HG03159 (cell line): Measurements from ENCODE around the gene KPNA6.

Experiments used
- ATAC-seq: cut with Tn5 transposase; IDR thresholded peaks from one replicate; pipeline ENCODE4 v1.9.1; 2021; ENCODE audit warnings: mild to moderate bottlenecking, moderate library complexity; ENCODE audit not compliant: unreplicated experiment

The KPNA6 gene

GRCh38 chr1:32186077-32186476 lies 78.2 kb downstream of the KPNA6 start:
- no peak for ATAC-seq

DNA sequence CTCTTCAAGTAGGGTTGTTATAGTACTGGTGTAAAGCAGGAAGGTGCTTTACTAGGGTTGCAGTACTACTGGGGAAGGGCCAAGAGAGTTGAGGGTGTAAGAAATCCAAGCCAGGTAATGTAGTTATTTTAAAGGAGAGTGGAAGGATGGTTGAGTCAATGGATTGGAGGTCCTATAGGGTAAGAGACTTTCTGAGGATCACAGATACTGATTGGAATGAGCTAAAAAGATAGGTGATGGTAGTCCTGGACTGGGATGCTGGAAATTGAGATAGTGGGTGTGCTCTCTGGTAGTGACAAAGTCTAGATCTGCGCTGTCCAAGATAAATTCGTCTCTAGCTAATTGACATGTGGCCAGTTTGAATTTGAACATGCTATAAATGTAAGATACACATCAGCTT lies 78.6 kb downstream of the KPNA6 start:
- ATAC-seq, result no peak

- ATAC-seq, result no peak
Measured at GRCh38 chr1:32187850-32188249, 80.0 kb downstream of the KPNA6 start.

GRCh38 chr1:32192220-32192948 lies 84.5 kb downstream of the KPNA6 start:
- no peak for ATAC-seq

- ATAC-seq, result no peak
Measured at GRCh38 chr1:32194984-32195383, 87.1 kb downstream of the KPNA6 start.

DNA sequence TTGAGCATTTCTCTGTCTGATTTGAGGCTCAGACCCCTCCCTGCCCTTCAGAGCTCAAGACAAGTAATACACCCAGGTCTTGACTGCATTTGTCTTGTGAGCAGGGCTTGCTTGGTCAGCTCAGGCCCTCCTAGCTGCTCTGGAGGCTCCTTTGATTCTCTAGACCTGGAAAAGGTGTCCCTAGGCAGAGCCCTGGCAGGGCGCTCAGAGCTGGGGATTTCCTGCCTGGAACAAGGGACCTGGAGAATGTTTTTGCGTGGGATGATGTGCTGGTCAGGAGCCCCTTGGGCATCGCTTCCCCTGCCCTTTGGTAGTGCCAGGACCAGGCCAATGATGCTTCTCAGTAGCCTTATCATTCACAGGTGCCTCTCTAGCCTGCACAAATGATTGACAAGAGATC lies 87.7 kb downstream of the KPNA6 start:
- no peak for ATAC-seq

DNA sequence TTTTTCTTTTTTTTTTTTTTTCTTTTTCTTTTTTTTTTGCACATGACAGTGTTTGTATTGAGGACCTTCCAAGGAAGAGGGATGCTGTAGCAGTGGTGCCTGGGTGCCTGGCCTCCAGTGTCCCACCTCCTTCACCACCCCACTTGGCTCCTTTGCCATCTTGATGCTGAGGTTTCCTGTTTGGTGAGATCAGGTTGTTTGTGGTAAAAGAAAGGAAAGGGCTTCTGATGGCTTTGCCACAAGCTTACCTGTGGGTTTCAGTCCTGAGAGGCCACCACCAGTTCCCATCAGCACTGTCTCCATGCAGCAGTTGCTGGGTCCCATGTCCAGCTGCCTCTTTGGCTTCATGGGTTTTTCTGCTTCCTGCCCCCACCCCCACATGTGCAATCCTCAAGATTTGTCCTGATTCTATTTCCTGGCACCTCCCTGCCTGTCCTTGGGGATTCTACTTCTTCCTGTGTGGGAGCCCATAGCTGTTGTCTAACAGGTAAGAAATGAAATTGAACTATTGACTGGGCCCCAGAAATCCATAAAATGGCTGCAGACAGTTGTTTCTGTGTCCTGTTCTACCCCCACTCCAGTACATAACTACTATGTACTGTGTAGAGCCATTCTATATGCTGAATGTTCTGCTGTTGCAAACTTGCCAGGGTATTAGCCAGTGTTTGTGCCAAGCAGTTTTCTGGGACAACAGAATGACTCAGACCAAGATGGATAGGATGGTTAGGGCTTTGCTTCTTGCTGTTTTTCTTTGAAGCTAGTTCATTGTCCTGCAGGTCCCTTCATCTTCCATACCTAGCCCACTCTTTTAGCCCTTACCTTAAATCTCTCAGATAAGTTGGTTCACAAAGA lies 88.3 kb downstream of the KPNA6 start:
- ATAC-seq, result no peak

DNA sequence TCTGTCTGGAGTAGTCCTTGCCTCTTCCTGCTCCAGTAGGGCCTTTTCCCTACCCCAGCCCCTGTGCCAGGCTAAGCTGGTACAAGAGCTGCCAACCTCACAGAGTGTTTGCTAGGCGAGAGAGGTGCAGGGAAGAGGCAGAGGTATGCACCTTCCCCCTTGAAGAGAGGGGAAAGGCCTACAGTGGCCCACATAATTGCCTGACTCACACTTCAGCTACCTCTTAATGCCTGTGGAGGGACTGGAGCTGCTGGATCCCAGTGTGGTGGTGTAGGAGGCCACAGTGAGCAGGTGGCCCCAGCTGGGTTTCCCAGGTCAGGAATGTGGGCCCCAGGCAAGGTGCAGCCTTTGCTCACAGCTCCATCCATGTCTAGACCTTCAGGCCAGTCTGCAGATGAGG lies 89.2 kb downstream of the KPNA6 start:
- ATAC-seq, result no peak

DNA sequence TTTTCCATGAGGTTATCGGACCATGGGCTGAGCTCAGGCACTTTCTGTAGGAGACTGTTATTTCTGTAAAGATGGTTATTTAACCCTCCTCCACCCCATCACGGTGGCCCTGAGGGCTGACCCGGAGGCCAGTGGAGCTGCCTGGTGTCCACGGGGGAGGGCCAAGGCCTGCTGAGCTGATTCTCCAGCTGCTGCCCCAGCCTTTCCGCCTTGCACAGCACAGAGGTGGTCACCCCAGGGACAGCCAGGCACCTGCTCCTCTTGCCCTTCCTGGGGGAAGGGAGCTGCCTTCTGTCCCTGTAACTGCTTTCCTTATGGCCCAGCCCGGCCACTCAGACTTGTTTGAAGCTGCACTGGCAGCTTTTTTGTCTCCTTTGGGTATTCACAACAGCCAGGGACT lies 90.0 kb downstream of the KPNA6 start:
- ATAC-seq, result no peak

DNA sequence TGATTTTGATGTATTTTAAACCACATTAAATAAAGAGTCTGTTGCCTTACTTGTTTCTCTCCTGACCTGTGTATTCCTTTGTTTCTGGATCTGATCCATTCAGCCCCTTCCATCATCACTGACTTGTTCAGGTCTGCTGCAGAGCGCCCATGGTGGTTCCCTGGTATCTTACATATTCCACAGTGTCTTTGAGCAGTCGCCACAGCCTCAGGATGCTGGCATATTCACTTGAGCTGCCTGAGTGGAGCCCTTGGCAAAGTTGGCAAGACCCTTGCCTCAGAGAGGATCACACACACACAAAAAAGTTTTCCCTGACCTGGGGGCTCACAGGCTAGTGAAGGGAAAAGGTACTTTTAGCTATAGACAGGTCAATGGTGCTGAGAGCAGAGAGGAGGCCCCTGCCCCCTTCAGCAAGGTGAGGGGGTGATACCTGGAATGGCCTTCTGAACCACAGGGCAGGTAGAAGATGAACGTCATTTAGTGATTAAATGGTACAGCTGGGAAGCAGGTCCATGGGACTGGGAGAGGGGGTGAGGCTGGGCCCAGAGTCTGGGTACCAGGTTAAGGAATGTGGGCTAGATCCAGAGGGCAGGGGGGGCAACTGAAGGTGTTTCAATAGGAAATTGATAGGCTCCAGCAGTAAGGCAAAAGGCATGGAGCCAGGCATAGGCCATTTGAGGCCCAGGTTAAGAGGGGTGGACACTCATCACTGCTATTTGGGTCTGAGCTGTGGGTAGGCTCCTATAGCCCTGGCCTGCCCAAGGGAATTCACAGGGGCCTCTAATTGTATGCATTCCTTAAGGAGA lies 90.6 kb downstream of the KPNA6 start:
- ATAC-seq, result no peak

- ATAC-seq, result no peak
Measured at GRCh38 chr1:32199043-32199716, 91.3 kb downstream of the KPNA6 start.

DNA sequence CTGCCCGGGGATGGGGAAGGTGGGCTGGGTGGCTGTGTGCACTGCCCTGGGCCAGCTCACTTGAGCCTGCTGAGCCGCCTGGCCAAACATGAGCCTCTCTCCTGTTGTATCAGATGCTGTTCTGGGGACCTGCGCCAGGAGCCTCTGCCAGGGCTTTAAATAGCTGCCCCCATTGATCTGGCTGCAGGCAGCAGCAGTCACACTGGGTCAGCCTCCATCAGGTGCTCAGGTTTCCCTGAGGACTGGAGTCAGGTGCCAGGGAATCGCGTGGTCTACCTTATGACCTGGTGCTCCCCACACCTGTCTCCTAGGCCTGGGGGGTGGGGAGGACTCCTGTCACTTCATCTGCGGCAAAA lies 91.8 kb downstream of the KPNA6 start:
- ATAC-seq, result no peak

DNA sequence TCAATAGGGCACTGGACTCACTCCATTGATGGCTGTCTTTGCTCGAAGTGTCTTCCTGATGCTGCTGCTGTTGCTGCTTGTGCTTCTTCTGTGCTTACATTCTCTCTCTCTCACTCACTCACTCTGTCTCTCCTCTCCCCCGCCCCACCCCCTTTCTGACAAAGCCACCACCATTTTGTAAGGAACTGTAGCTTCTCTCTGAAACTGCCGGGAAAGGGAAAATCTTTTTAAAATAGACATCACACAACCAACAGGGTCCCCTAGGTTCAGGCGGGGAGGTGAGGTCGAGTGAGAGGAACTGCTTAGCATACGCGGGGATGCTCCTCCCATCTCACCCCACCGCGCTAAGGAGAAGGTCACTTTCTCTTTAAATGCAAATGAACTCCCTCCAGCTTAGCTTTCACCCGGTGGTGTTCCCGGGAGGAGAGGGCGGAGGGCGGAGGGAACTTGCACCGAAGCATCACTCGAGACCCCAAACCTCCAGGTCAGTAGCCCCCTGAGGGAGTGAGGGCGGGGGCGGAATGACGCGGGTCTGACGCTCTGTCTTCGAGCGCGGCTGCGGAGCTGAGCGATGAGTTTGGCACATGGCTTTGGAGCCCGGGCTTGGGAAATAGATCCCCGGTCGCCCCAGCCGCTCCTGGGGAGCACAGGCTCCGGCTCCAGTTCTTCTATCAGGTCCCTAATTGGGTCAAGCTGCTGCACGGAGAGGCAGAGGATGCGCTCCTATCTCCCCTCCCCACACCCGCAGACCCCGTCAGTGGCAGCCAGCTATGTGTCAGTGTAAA lies 92.6 kb downstream of the KPNA6 start, which contains the start of gene CCDC28B:
Gene CCDC28B, plus strand, starts transcription at position 370 of the 785 bp plus-strand sequence. CDS start 1,341 bp downstream, outside the sequence.
- no peak for ATAC-seq

DNA sequence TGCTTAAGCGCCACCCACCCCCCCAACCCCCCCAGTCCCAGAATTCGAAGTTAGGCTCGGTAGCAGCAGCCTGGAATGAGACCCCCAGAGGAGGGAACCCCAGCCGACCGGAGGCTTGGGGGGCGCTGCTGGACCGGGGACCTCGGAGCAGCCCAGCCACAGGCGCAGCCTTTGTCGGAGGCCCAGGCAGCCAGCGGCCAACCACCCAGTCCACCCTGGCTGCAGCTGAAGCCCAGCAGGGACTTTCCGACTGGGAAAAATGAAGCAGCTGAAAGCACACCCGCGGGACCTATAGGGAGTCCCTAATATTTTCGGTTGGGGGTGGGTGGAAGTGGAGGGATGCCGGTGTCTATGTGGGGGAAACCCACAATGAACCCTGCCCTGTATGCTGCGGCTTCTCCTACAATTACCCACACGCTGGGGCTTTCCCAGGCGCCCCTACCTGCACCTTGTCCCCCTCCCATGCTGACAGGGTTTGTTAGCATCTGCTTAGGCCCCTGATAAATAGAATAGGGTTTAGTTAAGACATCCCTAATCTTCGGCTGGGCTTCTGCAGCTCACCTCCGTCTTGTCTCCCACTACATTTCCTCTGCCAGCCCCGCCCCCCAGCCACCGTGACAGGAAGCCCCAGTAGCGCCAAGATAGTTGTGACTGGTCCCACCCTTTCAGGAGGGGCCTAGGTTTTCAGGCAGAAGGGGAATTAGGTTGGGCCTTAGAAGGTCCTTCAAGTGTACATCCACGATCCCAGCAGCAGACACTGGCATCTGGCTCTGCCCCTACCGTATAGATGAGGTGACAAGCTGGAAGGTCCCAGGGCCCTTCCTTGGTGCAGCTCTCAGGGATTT lies 93.4 kb downstream of the KPNA6 start:
- ATAC-seq, result no peak

GRCh38 chr1:32204943-32205361 lies 97.1 kb downstream of the KPNA6 start:
- ATAC-seq, result no peak

DNA sequence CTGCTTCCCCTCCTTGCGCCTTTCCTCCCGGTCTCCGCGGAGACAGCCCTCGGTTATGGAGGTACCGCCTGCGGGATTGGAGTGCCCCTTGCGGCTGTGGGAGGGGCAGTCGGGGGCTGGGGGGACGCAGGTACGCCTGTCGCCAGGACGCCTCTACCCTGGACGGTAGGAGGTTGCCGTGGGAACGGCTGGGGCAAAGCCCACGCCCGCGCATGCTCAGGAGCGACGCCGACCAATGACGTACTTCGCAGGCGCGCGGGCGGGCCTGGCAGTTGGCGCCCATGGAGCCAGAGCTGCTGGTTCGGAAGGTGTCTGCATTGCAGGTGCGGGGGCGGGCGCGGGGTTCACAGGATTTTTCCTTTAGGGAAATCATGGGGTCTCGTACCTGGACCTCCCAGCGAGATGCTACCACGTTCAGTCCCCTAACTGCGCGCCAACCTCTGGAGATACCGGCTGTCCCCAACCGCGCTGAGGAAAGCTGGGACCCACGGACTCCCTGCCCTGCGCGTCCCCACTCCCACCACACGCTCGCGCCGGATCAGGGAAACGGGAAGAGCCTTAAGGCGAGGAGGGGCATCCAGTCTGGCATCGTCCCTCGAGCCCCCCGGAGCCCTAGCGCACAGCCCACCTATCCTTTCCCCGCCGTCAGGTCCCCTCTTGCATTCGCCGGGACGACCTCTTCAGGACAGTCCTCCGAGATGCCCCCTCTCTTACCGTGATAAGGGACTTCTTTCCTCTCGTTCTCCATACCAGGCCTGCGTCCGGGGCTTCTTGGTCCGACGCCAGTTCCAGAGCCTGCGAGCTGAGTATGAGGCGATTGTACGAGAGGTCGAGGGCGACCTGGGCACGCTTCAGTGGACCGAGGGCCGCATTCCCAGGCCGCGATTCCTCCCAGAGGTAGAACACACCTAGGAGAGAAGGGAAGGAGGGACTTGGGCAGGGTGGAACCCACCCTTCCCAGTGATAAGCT lies 97.8 kb downstream of the KPNA6 start, which contains the start of gene IQCC:
Gene IQCC, plus strand, starts transcription at position 271 of the 970 bp plus-strand sequence. Its CDS starts 11 bp downstream, at position 282.
- ATAC-seq, result peak; percentile 59

GRCh38 chr1:32208469-32208868 lies 100.6 kb downstream of the KPNA6 start:
- ATAC-seq, result no peak

DNA sequence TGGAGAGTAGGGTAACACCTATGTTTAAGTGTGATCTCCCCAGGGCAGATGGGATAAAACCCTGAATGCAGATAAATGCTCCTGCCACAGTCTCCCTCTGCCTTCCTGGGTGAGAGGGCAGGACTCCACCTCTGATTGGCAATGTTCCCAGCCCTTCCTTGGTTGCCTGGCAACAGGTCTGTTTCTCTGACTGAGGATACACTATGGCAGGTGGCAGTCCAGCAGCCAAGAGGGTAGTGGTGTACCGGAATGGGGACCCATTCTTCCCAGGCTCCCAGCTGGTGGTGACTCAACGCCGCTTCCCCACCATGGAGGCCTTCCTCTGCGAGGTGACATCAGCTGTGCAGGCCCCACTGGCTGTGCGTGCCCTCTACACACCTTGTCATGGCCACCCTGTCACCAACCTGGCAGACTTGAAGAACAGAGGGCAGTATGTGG lies 101.1 kb downstream of the KPNA6 start, which contains the start of gene DCDC2B:
Gene DCDC2B, plus strand, starts transcription at position 199 of the 438 bp plus-strand sequence. Its CDS starts 5 bp downstream, at position 204.
- no peak for ATAC-seq
